ENCODE measurements around the gene INSYN2B. TPM values are rescaled to one million over a fixed set of nuclear protein-coding genes. Genes with fewer than 3 reads are reported as not detected.
"Not testable (repeated sequence)": the region's sequence is repeated elsewhere in the genome, so short reads cannot be mapped to it uniquely, and the experiment has no call there.

Gene INSYN2B
- total and polyA plus RNA-seq, 3 donors from 2014 or later = 0.37 to 2.3 (median 1.0) TPM

GRCh38 chr5:169956756-169957155 is 23.5 kb downstream of the INSYN2B start:
- Histone ChIP-seq H3K4me1 (no peaks in the 10 kb centered on the region), H3K4me3 (no peak overlapping the region), H3K27me3 (no peaks in the 10 kb centered on the region), H3K9me3 (no peaks in the 10 kb centered on the region), H3K36me3 (ENCODE audit: low read depth, missing control alignments) (no peaks in the 10 kb centered on the region), H3K27ac (no peak overlapping the region)
- intact Hi-C loops (cut with DNase I; ENCODE audit: low total_unique reads) = no loop called here
- TF ChIP-seq CTCF (IDR thresholded peaks at IDR 0.05) (no peak), POLR2A (IDR thresholded peaks at IDR 0.05) (no peak)
- no peak for DNase-seq

- 48 to 67% methylated on average over 3 of the region's 3 CpGs for WGBS, 2 donors
- H3K4me1 ChIP-seq = no peaks in the 10 kb centered on the region
- TF ChIP-seq POLR2A (IDR thresholded peaks at IDR 0.05) = no peak
- no peak for TF ChIP-seq CTCF (IDR thresholded peaks at IDR 0.05)
- no peaks in the 10 kb centered on the region for H3K27me3 ChIP-seq
- H3K9me3 ChIP-seq = no peaks in the 10 kb centered on the region
- H3K36me3 ChIP-seq (ENCODE audit: low read depth, missing control alignments) = no peaks in the 10 kb centered on the region
- no peak for DNase-seq
- no peak overlapping the region for H3K27ac ChIP-seq
- no peak overlapping the region for H3K4me3 ChIP-seq
- intact Hi-C loops (cut with DNase I; ENCODE audit: low total_unique reads) = no loop called here
Observed at GRCh38 chr5:169956126-169956525, 24.2 kb downstream of the INSYN2B start.

DNA sequence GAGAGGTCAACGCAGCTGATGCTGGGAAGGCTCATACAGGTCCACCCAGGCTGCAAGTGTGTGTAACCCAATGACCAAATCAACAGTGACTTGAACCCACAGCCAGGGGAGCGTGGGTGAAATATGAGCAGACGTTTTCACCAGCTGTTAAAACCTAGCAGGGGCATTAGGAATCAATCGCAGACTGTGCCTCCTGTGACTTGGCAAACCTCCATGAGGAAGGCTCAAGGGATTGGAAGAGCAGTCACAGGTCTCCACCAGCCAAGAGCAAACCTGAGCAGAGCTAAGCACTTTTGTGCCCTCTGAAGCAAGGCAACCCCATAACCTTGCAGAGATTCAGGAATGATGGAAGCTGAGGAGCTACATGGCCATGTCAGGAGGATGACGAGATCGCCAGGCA is 25.5 kb downstream of the INSYN2B start:
- Histone ChIP-seq H3K27me3 (no peaks in the 10 kb centered on the region), H3K9me3 (no peaks in the 10 kb centered on the region), H3K4me1 (no peaks in the 10 kb centered on the region), H3K27ac (no peak overlapping the region), H3K36me3 (ENCODE audit: low read depth, missing control alignments) (no peaks in the 10 kb centered on the region), H3K4me3 (no peak overlapping the region)
- TF ChIP-seq POLR2A (IDR thresholded peaks at IDR 0.05) = no peak
- TF ChIP-seq CTCF (IDR thresholded peaks at IDR 0.05) = no peak
- no peak for DNase-seq
- 83 to 88% methylated on average over 6 of the region's 6 CpGs for WGBS, 2 donors
- intact Hi-C loops (cut with DNase I; ENCODE audit: low total_unique reads) = no loop called here

- H3K4me3 ChIP-seq; H3K36me3 ChIP-seq (ENCODE audit: low read depth, missing control alignments); H3K27me3 ChIP-seq; intact Hi-C loops (cut with DNase I; ENCODE audit: low total_unique reads); DNase-seq; H3K4me1 ChIP-seq; H3K9me3 ChIP-seq; H3K27ac ChIP-seq: not testable (repeated sequence)
- 83 to 85% methylated on average over 4 of the region's 4 CpGs for WGBS, 2 donors
Observed at GRCh38 chr5:169953196-169953595, 27.1 kb downstream of the INSYN2B start.

DNA sequence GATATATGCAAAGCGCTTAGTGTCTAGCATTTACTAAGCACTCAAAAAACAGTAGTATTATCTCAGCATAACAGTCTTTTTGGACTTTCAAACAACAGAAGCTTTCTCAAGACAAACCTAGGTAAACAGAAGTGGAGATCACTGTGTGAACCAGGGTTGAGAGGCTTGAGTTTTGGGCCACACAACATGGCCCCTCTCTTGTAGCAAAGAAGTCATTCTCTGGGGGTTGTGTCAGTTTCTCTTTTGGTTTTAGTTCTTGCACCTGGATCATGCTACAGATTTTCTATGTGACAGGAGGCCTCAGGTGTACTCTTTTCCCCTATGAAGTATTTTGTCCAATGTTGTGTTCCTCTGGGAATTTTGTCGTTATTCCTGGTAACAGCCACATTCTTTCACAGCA is 30.0 kb downstream of the INSYN2B start:
- WGBS, 2 donors = 92 to 96% methylated on average over 2 of the region's 2 CpGs
- Histone ChIP-seq H3K4me3 (no peak overlapping the region), H3K36me3 (ENCODE audit: low read depth, missing control alignments) (no peaks in the 10 kb centered on the region), H3K27me3 (no peaks in the 10 kb centered on the region), H3K4me1 (peaks cover 8% of the 10 kb centered on the region), H3K27ac (no peak overlapping the region), H3K9me3 (no peaks in the 10 kb centered on the region)
- TF ChIP-seq POLR2A (IDR thresholded peaks at IDR 0.05) = no peak
- no peak for TF ChIP-seq CTCF (IDR thresholded peaks at IDR 0.05)
- intact Hi-C loops (cut with DNase I; ENCODE audit: low total_unique reads) = no loop called here
- DNase-seq = no peak
